CD4-positive, alpha-beta T cell treated with Interleukin-15 for 4 hours (primary cell): ENCODE data around the gene IRGC.
"Not testable (repeated sequence)": the region's sequence is repeated elsewhere in the genome, so short reads cannot be mapped to it uniquely, and the experiment has no call there.

Experiments used
- DNase-seq: peaks from one replicate; pipeline ENCODE4 v3.0.0-alpha.2; 2020; ENCODE audit warnings: low spot score

The IRGC gene

GRCh38 chr19:43754503-43755255, 38.8 kb downstream of the IRGC start, which contains the start of gene SMG9:
TSS of gene SMG9 (minus strand) at chr19:43754962. CDS start at chr19:43750741, 4,221 bp downstream.
- DNase-seq = peak; percentile 98

GRCh38 chr19:43755256-43755801, 39.5 kb downstream of the IRGC start:
- peak; percentile 77 for DNase-seq

- no peak for DNase-seq
Measured at GRCh38 chr19:43759515-43759914, 43.6 kb downstream of the IRGC start.

GRCh38 chr19:43760941-43761340, 45.1 kb downstream of the IRGC start:
- no peak for DNase-seq

- no peak for DNase-seq
Measured at GRCh38 chr19:43762814-43763213, 46.9 kb downstream of the IRGC start.

DNA sequence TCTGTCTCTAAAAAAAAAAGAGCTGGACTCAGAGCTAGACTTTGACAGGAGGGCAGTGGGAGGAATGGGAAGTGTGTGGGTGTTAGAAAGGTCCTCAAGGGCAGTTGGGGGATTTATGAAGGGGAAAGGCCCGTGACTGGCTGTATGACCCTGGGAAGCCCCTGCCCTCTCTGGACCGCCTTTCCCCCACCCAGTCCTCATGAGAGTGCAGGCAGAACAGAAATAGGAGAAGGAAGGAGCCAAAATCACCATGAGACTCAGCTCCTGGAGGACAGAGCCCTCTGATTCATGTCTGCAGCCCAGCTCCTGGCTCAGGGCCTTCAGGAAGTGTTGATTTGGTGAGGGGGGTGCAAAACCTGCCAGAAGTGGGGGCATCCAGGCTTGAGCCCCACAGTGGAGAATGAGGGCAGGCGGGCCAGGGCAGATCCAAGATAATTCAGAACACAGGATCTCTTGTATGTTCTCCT, 47.6 kb downstream of the IRGC start:
- no peak for DNase-seq

DNA sequence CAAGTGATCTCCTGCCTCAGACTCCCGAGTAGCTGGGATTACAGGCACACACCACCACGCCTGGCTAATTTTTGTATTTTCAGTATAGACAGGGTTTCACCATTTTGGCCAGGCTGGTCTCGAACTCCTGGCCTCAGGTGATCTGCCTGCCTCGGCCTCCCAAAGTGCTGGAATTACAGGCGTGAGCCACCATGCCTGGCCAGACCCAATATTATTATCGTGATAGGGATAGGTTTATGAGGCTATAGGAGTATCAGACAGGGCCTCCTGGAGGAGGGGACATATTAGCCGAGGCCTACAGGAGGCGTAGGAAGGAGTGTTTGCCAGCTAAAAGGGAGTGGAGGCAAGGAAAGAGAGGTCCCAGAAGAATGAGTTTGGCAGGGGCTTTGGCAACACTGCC, 48.8 kb downstream of the IRGC start:
- not testable (repeated sequence) for DNase-seq

DNA sequence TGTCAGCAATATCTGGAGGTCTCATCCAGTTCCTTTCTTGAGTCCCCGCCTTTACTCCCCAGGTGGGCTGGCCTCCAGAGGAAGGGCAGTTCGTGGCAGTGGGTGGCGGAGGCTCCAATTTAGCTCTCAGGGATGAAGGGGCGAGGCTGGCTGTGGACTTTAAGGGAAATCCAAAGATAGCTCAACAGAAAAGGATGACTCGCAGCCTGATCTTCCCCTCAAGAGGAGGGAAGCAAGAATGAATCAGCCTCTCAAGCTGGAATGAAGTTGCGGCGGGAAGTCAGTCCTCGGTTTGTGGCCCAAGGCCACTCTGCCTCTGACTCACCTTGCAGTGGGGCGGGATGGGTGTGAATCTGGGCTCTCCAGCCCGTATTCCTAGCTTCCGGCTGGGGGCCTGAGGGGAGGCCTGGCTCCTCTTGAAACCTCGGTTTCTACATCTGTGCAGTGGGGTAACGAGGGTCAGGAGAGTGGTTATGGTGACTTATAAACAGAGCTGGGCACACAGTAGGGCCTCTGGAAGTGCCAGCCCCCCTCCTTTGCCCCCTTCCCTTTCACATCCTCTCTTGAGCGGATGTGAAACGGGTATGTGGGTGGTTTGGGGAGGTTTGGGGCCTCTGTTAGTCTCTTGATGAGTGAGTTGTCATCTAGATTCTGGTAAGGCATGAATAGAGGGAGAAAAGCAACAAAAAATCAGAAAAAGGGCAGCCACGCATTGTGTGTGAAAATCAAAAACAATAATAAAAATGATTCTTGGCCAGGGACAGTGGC, 49.4 kb downstream of the IRGC start:
- DNase-seq = peak; percentile 77

- no peak for DNase-seq
Measured at GRCh38 chr19:43766755-43767043, 50.8 kb downstream of the IRGC start.

- no peak for DNase-seq
Measured at GRCh38 chr19:43767316-43767715, 51.4 kb downstream of the IRGC start.

DNA sequence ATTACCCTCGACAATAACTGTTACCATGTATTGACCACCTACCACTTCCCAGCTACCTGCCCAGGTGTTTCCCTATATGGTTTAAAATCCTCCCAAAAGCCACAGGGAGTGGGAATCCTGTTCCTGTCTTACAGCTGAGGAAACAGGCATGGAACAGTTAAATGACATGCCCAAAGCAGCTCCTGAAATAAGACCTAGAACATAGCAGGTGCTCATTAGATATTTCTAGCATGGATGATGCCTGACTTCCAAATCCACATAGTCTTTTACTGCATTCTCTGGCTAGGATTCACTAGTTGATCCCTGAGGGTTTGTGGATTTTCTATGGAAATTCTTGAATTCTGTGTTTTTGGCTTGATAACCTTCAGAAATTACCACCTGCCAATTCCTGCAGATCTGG, 51.9 kb downstream of the IRGC start:
- no peak for DNase-seq

DNA sequence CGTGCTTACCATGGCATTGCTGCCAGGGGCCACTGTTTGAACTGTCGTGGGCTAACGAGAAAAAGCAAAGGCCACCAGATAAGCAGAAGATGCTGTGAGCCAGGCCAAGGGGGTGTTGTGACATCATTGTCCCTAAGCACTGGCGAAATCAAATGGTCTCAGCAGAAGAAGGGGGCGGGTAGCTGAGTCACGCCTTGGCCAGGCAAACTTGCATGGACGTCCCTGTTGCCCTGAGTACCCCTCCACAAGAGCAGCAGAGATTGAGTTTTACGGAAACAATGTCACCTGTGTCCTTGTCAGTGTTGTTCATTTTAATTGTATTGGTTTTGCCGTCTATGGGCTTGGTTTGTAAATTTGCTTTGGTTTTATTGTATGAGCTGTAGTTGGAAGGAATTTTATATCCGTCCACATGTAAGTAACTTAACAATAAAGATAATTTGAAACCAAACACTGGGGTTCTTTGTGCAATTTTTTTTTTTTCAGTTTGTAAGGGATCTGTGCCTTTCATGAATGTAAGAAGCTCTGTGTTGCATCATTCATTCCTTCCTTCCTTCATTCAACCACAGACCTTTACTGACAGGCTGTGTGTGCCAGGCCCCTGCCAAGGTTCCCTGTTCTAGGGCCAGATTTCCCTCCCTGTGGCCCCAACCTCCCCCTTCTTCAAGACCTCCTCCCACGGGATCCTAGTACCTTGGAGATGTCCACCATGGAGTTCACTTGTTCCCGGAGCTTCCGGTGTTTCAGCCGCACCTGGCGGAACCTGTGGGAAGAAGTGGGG, 52.6 kb downstream of the IRGC start:
- DNase-seq = no peak

DNA sequence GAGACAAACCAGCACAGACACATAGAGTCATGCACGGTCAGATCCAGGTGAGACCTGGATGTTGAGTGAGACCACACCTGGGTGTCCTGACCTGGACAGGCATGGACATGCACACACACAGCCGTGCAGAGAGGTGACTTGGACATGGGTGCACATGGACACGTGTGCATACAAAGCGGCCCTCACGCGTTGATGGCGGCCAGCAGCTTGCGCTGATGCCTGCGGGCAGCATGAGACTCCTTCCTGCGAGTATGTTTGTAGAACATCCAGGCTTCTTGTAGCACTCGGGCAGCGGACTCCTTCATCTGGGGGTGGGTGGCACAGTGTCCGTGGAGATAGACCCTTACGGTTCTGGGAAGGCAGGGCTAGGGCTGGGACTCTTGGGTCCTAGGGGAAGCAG, 53.4 kb downstream of the IRGC start:
- no peak for DNase-seq
